GM23338 (cell line): ENCODE results near the gene FBXO47. TPM values are rescaled to one million over a fixed set of nuclear protein-coding genes. Genes with fewer than 3 reads are reported as not detected.
A peak's percentile ranks its signal among the peaks of the same experiment; 100 is the strongest.

Source experiments
- ATAC-seq: fragments of 200-7000 bp; cut with Tn5 transposase; 3 replicates; pipeline ENCODE4 v1.9.1; 2020
- DNase-seq: peaks from one replicate; pipeline ENCODE4 v3.0.0-alpha.2; 2015; ENCODE audit warnings: low spot score
- H2AFZ ChIP-seq: fragments of 200-600 bp; sonication (generic); 2 replicates; pipeline ENCODE4 v1.8.0; 2016; ENCODE audit warnings: antibody characterized with exemption, mild to moderate bottlenecking, moderate library complexity
- H3F3A ChIP-seq: fragments of 200-600 bp; sonication (generic); replicated peaks from 2 replicates; pipeline ENCODE4 v1.8.0; 2017; ENCODE audit warnings: antibody characterized with exemption, mixed run types, low read depth
- H3K27ac ChIP-seq: fragments of 200-600 bp; sonication (generic); 2 replicates; pipeline ENCODE4 v1.6.1; 2016; ENCODE audit warnings: low read depth
- H3K27me3 ChIP-seq: fragments of 200-600 bp; sonication (generic); 2 replicates; pipeline ENCODE4 v1.8.0; 2016; ENCODE audit warnings: mild to moderate bottlenecking, mixed run types, moderate library complexity; ENCODE audit not compliant: insufficient read depth
- H3K36me3 ChIP-seq: fragments of 200-600 bp; sonication (generic); 2 replicates; pipeline ENCODE4 v1.8.0; 2016; ENCODE audit warnings: mild to moderate bottlenecking; ENCODE audit not compliant: insufficient read depth
- H3K4me1 ChIP-seq: fragments of 200-600 bp; sonication (generic); 2 replicates; pipeline ENCODE4 v1.8.0; 2016; ENCODE audit warnings: mild to moderate bottlenecking, moderate library complexity; ENCODE audit not compliant: insufficient read depth
- H3K4me2 ChIP-seq: fragments of 200-600 bp; sonication (generic); 2 replicates; pipeline ENCODE4 v1.7.1; 2017; ENCODE audit warnings: mixed run types
- H3K4me3 ChIP-seq: fragments of 200-600 bp; sonication (generic); 2 replicates; pipeline ENCODE4 v1.6.1; 2016; ENCODE audit warnings: mixed run types
- H3K79me2 ChIP-seq: fragments of 200-600 bp; sonication (generic); replicated peaks from 2 replicates; pipeline ENCODE4 v1.8.0; 2017; ENCODE audit warnings: mild to moderate bottlenecking; ENCODE audit not compliant: insufficient read depth
- H3K9me2 ChIP-seq: fragments of 200-600 bp; sonication (generic); 2 replicates; pipeline ENCODE4 v1.8.0; 2017; ENCODE audit not compliant: insufficient read depth
- H4K20me1 ChIP-seq: fragments of 200-600 bp; sonication (generic); replicated peaks from 2 replicates; pipeline ENCODE4 v1.8.0; 2017; ENCODE audit warnings: mild to moderate bottlenecking; ENCODE audit not compliant: insufficient read depth
- H3K27ac Mint-ChIP-seq: 2 replicates; pipeline ENCODE4 v1.8.0; 2020; ENCODE audit warnings: inconsistent platforms, mild to moderate bottlenecking, moderate library complexity, mixed read lengths
- H3K27me3 Mint-ChIP-seq: 3 replicates; pipeline ENCODE4 v1.8.0; 2022; ENCODE audit warnings: low read depth, mild to moderate bottlenecking, moderate library complexity, mixed read lengths, inconsistent platforms; ENCODE audit not compliant: insufficient read depth, poor library complexity
- H3K36me3 Mint-ChIP-seq: 3 replicates; pipeline ENCODE4 v1.8.0; 2021; ENCODE audit warnings: low read depth, mild to moderate bottlenecking, inconsistent platforms, moderate library complexity, mixed read lengths
- H3K4me1 Mint-ChIP-seq: 3 replicates; pipeline ENCODE4 v1.8.0; 2020; ENCODE audit warnings: mild to moderate bottlenecking, inconsistent platforms, mixed read lengths
- H3K4me3 Mint-ChIP-seq: 3 replicates; pipeline ENCODE4 v1.8.0; 2021; ENCODE audit warnings: moderate library complexity, mild to moderate bottlenecking, inconsistent platforms, mixed read lengths
- H3K9me3 Mint-ChIP-seq: 3 replicates; pipeline ENCODE4 v1.8.0; 2020; ENCODE audit warnings: moderate library complexity, mild to moderate bottlenecking, inconsistent platforms, mixed read lengths
- CREB1 ChIP-seq: fragments of 250-450 bp; sonication (Bioruptor Pico); IDR thresholded peaks from 2 replicates; pipeline ENCODE4 v1.5.0; 2020; ENCODE audit warnings: low read depth, mild to moderate bottlenecking, moderate library complexity
- ETS1 ChIP-seq: IDR thresholded peaks from 2 replicates; pipeline ENCODE4 v1.6.1; 2016; ENCODE audit warnings: antibody characterized with exemption
- EZH2phosphoT487 ChIP-seq: fragments of 200-600 bp; sonication (generic); IDR thresholded peaks from one replicate; pipeline ENCODE4 v1.8.1; 2018; ENCODE audit warnings: antibody characterized with exemption; ENCODE audit not compliant: unreplicated experiment
- JUNB ChIP-seq: IDR thresholded peaks from one replicate; pipeline ENCODE4 v1.6.1; 2016; ENCODE audit warnings: antibody characterized with exemption; ENCODE audit not compliant: unreplicated experiment
- NANOG ChIP-seq: IDR thresholded peaks from 2 replicates; pipeline ENCODE4 v1.6.1; 2016; ENCODE audit warnings: antibody characterized with exemption, borderline replicate concordance
- POLR2AphosphoS5 ChIP-seq: IDR thresholded peaks from 2 replicates; pipeline ENCODE4 v1.6.1; 2016; ENCODE audit warnings: antibody characterized with exemption, low read depth
- REST ChIP-seq: IDR thresholded peaks from one replicate; pipeline ENCODE4 v1.6.1; 2018; ENCODE audit warnings: antibody characterized with exemption; ENCODE audit not compliant: unreplicated experiment
- STAT1 ChIP-seq: IDR thresholded peaks from one replicate; pipeline ENCODE4 v1.6.1; 2016; ENCODE audit warnings: antibody characterized with exemption; ENCODE audit not compliant: unreplicated experiment
- ZNF331 ChIP-seq: fragments of 250-450 bp; sonication (Bioruptor Pico); IDR thresholded peaks from 2 replicates; pipeline ENCODE4 v1.5.0; 2020; ENCODE audit warnings: low read depth, mild to moderate bottlenecking, moderate library complexity
- ZNF462 ChIP-seq: fragments of 250-450 bp; sonication (Bioruptor Pico); IDR thresholded peaks from 2 replicates; pipeline ENCODE4 v1.5.0; 2020; ENCODE audit warnings: mild to moderate bottlenecking, moderate library complexity
- polyA plus RNA-seq: library from polyadenylated mRNA; unstranded; fragments of >200 nt; fragmentation: Nextera tagmentation; extraction: Ambion mirVana; gene quantifications from 2 replicates; pipeline ENCODE4 v1.2.1, GENCODE V29; 2016
- total RNA-seq: library from RNA; depleted of rRNA; stranded (reverse); fragments of >200 nt; shearing (Covaris generic); gene quantifications from 2 replicates; pipeline ENCODE4 v1.2.3, GENCODE V29; 2014
- TF ChIP-seq, protein P1 (sequence below), 2 experiments: fragments of 200-600 bp in 1 of 2; sonication (generic) in 1 of 2; conservative IDR thresholded peaks; 2 replicates each; pipeline versions ENCODE4 v1.5.1 to v1.6.1; 2016 to 2017; ENCODE audit warnings: antibody characterized with exemption in 2 of 2, low read depth in 2 of 2, mild to moderate bottlenecking in 2 of 2, moderate library complexity in 1 of 2

The FBXO47 gene
- total and polyA plus RNA-seq, 2 experiments from 2014 or later = not detected

DNA sequence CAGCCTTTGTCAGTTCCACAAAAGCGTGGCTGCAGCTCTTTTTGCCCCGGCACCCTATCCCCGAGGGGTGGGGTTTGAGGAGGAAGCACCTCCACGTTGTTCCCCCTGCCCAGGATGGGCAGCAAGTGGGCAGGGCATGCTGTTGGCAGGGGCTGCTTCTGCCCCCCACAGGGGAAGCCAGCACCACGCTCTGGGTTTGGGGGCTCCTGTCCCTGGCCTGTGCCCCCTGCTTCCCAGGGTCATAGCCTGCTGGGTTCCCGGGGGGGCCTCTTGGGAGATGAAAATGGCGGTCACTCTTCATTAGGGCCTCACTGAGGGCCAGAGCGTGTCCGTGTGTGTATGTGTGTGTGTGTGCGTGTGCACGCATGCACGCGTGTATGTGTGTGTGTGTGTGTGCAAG lies 74.6 kb downstream of the FBXO47 start (continued):
- TF ChIP-seq, protein P1, sequence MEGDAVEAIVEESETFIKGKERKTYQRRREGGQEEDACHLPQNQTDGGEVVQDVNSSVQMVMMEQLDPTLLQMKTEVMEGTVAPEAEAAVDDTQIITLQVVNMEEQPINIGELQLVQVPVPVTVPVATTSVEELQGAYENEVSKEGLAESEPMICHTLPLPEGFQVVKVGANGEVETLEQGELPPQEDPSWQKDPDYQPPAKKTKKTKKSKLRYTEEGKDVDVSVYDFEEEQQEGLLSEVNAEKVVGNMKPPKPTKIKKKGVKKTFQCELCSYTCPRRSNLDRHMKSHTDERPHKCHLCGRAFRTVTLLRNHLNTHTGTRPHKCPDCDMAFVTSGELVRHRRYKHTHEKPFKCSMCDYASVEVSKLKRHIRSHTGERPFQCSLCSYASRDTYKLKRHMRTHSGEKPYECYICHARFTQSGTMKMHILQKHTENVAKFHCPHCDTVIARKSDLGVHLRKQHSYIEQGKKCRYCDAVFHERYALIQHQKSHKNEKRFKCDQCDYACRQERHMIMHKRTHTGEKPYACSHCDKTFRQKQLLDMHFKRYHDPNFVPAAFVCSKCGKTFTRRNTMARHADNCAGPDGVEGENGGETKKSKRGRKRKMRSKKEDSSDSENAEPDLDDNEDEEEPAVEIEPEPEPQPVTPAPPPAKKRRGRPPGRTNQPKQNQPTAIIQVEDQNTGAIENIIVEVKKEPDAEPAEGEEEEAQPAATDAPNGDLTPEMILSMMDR (conservative IDR thresholded peaks at IDR 0.05; ENCODE audit: low read depth in 2 of 2) = no peak
- no peak for TF ChIP-seq POLR2AphosphoS5
- TF ChIP-seq ZNF462 (CRISPR knock-in tag) = no peak
- no peak for TF ChIP-seq STAT1
- TF ChIP-seq JUNB = no peak
- TF ChIP-seq NANOG = no peak

DNA sequence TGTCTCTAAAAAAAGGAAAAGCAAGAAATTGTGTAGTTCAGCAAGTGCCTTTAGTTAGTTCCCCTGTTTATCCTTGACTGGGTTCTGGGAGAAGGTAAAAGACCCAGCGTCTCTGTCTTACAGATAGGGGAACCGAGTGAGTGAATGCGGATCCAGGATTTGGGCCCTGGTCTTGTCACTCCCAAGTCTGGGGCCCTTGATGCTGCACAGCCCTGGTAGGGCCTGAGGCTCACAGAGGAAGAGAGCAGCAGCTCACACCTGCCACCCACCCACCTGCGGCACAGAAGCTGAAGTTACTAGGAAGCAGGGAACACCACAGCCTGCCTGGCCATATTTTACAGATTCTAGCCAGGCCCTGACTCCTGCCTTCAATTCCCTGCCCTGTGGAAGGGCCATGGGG lies 75.1 kb downstream of the FBXO47 start:
- Histone ChIP-seq H3K9me2 (no peaks in the 10 kb centered on the region), H4K20me1 (peaks cover 4% of the 10 kb centered on the region; the same call in 1 of the 2 replicates), H2AFZ (no peak overlapping the region), H3K4me3 (no peak overlapping the region), H3K36me3 (no peaks in the 10 kb centered on the region), H3K27me3 (no peaks in the 10 kb centered on the region), H3F3A (0 out of 2 replicates have a peak, but pooled peaks cover 2% of the 10 kb centered on the region), H3K4me1 (peaks cover 12% of the 10 kb centered on the region), H3K4me2 (no peak overlapping the region), H3K79me2 (peaks cover 31% of the 10 kb centered on the region), H3K27ac (0 out of 2 replicates have a peak overlapping the region, but pooled peaks have one; percentile 39)
- Mint-ChIP-seq H3K9me3 (no peaks in the 10 kb centered on the region), H3K27ac (no peak overlapping the region), H3K27me3 (no peaks in the 10 kb centered on the region), H3K4me3 (no peak overlapping the region), H3K4me1 (peaks cover 21% of the 10 kb centered on the region), H3K36me3 (peaks cover 46% of the 10 kb centered on the region)
- ATAC-seq (no peak), DNase-seq (no peak)
- no peak for TF ChIP-seq ETS1
- no peak for TF ChIP-seq REST
- TF ChIP-seq POLR2AphosphoS5 = no peak
- no peak for TF ChIP-seq STAT1
- no peak for TF ChIP-seq CREB1
- TF ChIP-seq ZNF331 = no peak
- no peak for TF ChIP-seq EZH2phosphoT487
